Small intestine (tissue), 7 donors: ENCODE results near the gene GMDS. TPM values are rescaled to one million over a fixed set of nuclear protein-coding genes. Genes with fewer than 3 reads are reported as not detected.

Source experiments
- DNase-seq, 2 donors: peaks; one replicate each; pipeline versions ENCODE4 v3.0.0 to v3.0.0-alpha.2; 2013
- FAIRE-seq: peaks from 2 replicates; lab custom pipeline; 2012; peaks lifted over from hg19 to GRCh38; lab: Jason Lieb, UNC
- H3K27ac ChIP-seq, 3 donors: one replicate each; pipeline ENCODE4 v1.5.1; 2013; ENCODE audit warnings: low read length in 2 of 3, mild to moderate bottlenecking in 2 of 3, control low read depth in 1 of 3, inconsistent platforms in 1 of 3, low read depth in 1 of 3, moderate library complexity in 1 of 3
- H3K27me3 ChIP-seq, 3 donors: one replicate each; pipeline ENCODE4 v1.6.1; 2013; ENCODE audit warnings: low read length in 3 of 3, inconsistent platforms in 1 of 3; ENCODE audit not compliant: control insufficient read depth in 3 of 3, insufficient read depth in 3 of 3
- H3K36me3 ChIP-seq, 3 donors: one replicate each; pipeline ENCODE4 v1.6.1; 2013; ENCODE audit warnings: low read length in 3 of 3, inconsistent platforms in 1 of 3, low read depth in 1 of 3, mild to moderate bottlenecking in 1 of 3, moderate library complexity in 1 of 3; ENCODE audit not compliant: control insufficient read depth in 3 of 3, insufficient read depth in 2 of 3
- H3K4me1 ChIP-seq, 3 donors: one replicate each; pipeline ENCODE4 v1.6.1; 2013; ENCODE audit warnings: low read length in 2 of 3, inconsistent platforms in 1 of 3, low read depth in 1 of 3, mild to moderate bottlenecking in 1 of 3, moderate library complexity in 1 of 3; ENCODE audit not compliant: control insufficient read depth in 3 of 3, insufficient read depth in 2 of 3
- H3K4me3 ChIP-seq, 3 donors: one replicate each; pipeline ENCODE4 v1.5.1; 2013; ENCODE audit warnings: low read length in 3 of 3, control low read depth in 1 of 3, inconsistent platforms in 1 of 3, low read depth in 1 of 3, mild to moderate bottlenecking in 1 of 3, moderate library complexity in 1 of 3
- H3K9me3 ChIP-seq, 2 donors: one replicate each; pipeline ENCODE4 v1.6.1; 2013; ENCODE audit warnings: low read depth in 1 of 2, low read length in 1 of 2; ENCODE audit not compliant: control insufficient read depth in 2 of 2, insufficient read depth in 1 of 2
- WGBS, 3 donors: extraction: QIAGEN DNeasy Blood & Tissue Kit; methylation state at CpG; one replicate each; pipeline ENCODE4 v1.1.7; 2013; 5-methylcytosine and 5-hydroxymethylcytosine counted together
- polyA plus RNA-seq, 4 donors: library from polyadenylated mRNA; stranded (reverse) in 3 of 4; unstranded in 1 of 4; fragments of 200-250 nt in 3 of 4; fragments of 120-200 nt in 1 of 4; gene quantifications; one replicate each; pipeline versions ENCODE4 v1.2.1 to v1.2.3, GENCODE V29; 2013
- donor health status: healthy with polysubstance abuse.
- donor health status: control.
- donor health status: control.
- donor health status: Bipolar disorder and iron deficiency.
- donor health status: healthy.

The GMDS gene
- polyA plus RNA-seq, 4 donors, result 64.5 to 243 (median 200) TPM

DNA sequence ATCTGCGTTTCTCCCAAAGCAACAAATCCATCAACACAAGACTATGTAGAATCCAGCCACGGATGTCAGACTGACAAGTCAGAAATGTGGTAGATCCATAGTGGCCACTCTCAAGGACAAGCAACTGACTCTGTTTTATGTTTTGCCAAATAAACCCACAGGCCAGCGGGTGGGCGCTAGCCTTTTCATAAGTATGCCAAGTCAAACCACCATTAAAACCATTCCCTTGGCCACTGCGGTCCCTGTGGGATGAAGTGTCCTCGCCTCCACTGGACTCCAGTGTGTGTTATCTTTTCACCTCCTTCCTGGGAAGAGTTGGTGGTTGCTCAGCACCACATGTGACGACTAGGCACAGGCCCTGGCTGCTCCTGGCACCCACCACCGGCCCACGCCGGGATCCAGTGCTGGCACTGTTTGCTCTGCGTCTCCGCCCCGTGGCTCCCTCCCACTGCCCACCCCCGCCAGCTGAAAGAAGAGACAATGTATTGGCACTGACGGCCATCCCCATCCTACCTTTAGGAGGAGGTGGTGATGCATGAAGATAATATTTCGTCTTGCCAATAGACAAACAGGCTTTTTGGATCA, 532.3 kb downstream of the GMDS start:
- WGBS, 3 donors, result 89 to 93% (median 92%) methylated on average over 16 of the region's 16 CpGs
- Histone ChIP-seq H3K27me3 (no peaks in the 10 kb centered on the region), H3K36me3 (peaks cover 0 to 24% (median 4%) of the 10 kb centered on the region in 3 donors), H3K4me3 (no peak overlapping the region), H3K4me1 (no peaks in the 10 kb centered on the region), H3K9me3 (no peaks in the 10 kb centered on the region), H3K27ac (no peak overlapping the region)
- FAIRE-seq (no peak), DNase-seq (no peak)

DNA sequence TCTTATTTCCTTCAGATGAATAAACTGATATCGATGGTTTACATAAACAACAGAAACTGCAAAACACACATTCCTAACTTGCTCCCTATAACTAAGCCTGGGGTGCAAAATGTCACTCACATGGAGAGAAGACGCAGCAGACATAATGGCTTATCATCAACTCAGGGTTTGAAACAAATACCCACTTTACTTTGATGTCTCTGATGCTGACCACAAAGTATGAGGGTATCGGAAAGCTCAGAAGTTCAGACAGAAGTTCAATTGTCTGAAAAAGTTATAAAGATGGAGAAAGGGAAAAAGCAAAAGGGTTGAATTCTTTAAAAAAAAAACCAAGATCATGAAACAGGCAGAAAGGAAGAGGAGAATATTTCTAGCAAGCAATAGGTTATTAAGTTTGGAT, 533.0 kb downstream of the GMDS start:
- Histone ChIP-seq H3K36me3 (peaks cover 0 to 22% (median 4%) of the 10 kb centered on the region in 3 donors), H3K27me3 (no peaks in the 10 kb centered on the region), H3K4me1 (no peaks in the 10 kb centered on the region), H3K4me3 (no peak overlapping the region), H3K27ac (no peak overlapping the region), H3K9me3 (no peaks in the 10 kb centered on the region)
- FAIRE-seq (no peak), DNase-seq (no peak)
- 85 to 95% (median 91%) methylated on average over 3 of the region's 3 CpGs for WGBS, 3 donors

DNA sequence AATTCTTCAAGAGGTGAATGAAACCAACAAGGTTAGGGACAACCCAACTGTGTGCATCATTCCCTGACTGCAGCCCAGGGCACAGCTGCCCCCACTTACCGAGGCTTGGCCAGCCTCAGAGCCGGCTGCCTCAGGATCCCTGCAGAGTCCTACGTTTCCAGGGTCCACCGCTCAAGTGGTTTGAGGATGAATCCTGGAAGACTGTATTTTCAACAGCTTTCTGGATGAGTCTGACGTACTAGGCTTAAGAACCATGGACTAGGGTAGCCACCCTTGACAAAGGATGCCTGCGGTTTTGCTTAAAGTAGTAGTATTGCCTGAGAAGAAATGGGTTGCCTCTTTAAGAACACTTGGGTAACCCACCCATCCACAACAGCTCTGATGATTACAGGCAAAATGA, 534.3 kb downstream of the GMDS start:
- H3K36me3 ChIP-seq, result peaks cover 0 to 22% (median 2%) of the 10 kb centered on the region in 3 donors
- DNase-seq (no peak), FAIRE-seq (no peak)
- WGBS, 3 donors, result 83 to 97% (median 96%) methylated on average over 6 of the region's 6 CpGs
- no peaks in the 10 kb centered on the region for H3K27me3 ChIP-seq
- H3K4me1 ChIP-seq, result no peaks in the 10 kb centered on the region
- no peak overlapping the region for H3K27ac ChIP-seq
- no peak overlapping the region for H3K4me3 ChIP-seq
- H3K9me3 ChIP-seq, result no peaks in the 10 kb centered on the region

DNA sequence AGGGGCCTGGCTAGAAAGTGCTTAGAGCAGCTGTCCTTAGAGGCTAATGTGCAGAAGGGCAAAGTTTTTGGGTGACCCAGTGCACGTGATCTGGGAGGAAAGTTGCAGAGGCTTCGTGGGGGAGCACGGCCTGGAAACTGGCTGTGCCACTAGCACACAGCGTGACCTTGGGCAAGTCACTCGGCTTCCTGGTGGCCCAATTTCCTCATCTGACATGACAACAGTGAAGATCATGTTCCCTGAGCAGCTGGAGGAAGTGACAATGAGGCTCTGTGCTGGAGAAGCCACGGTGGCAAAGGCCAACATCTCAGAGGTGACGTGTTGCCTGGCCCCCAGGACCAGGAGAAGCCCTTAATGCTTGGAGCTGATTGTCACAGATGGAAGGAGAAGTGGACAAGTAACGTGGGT, 536.2 kb downstream of the GMDS start:
- WGBS, 3 donors, result 72 to 85% (median 81%) methylated on average over 8 of the region's 8 CpGs
- Histone ChIP-seq H3K27me3 (no peaks in the 10 kb centered on the region), H3K36me3 (peaks cover 0 to 15% (median 2%) of the 10 kb centered on the region in 3 donors), H3K27ac (no peak overlapping the region), H3K4me3 (no peak overlapping the region), H3K4me1 (no peaks in the 10 kb centered on the region), H3K9me3 (no peaks in the 10 kb centered on the region)
- DNase-seq (no peak), FAIRE-seq (no peak)

DNA sequence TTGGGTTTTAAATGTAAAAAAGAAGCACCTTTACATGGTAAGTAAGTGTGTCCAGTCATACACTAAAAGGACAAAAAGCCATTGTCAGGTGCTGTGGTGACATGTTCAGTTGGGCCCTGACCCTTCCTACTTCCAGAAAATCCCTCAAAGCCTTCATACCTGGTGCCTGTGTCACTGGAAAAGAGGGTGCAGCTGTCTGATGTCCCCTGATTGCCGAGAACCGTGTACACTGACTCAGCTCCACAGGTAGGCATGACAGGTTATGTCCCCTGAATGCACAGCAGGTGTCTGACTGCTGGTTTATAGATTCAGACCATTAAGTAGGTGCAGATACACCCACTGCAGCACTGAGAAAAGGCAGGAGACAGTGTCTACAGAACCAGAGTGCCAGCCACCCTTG, 536.6 kb downstream of the GMDS start:
- no peaks in the 10 kb centered on the region for H3K27me3 ChIP-seq
- no peak overlapping the region for H3K4me3 ChIP-seq
- H3K9me3 ChIP-seq, result no peaks in the 10 kb centered on the region
- H3K36me3 ChIP-seq, result peaks cover 0 to 15% (median 2%) of the 10 kb centered on the region in 3 donors
- no peak for FAIRE-seq
- no peak overlapping the region for H3K27ac ChIP-seq
- WGBS, 3 donors, result 65 to 87% (median 84%) methylated on average over 2 of the region's 2 CpGs
- DNase-seq, result no peak
- H3K4me1 ChIP-seq, result no peaks in the 10 kb centered on the region

DNA sequence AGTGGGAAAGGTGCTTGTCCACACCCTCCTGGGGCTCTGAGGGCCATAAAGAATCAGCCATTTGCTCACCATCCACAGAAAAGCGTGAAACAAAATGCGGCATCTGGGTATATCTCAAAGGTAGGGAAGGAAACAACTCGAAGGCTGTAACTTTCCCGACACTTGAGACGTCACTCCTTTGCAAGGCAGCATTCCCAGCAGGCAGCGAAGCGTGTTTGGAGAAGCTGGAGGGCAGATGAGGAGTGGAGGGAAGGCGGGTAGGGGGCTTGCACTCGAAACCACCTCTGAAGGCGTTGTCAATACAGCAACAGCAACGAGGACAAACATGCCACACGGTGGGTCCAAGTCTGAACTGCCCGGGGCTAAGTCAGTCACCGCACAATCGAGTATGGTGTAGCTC, 537.3 kb downstream of the GMDS start:
- no peaks in the 10 kb centered on the region for H3K27me3 ChIP-seq
- H3K27ac ChIP-seq, result no peak overlapping the region
- H3K36me3 ChIP-seq, result peaks cover 0 to 13% (median 2%) of the 10 kb centered on the region in 3 donors
- H3K4me3 ChIP-seq, result no peak overlapping the region
- H3K4me1 ChIP-seq, result no peaks in the 10 kb centered on the region
- no peak for FAIRE-seq
- DNase-seq, result no peak
- H3K9me3 ChIP-seq, result no peaks in the 10 kb centered on the region
- 89 to 94% (median 94%) methylated on average over 15 of the region's 15 CpGs for WGBS, 3 donors

DNA sequence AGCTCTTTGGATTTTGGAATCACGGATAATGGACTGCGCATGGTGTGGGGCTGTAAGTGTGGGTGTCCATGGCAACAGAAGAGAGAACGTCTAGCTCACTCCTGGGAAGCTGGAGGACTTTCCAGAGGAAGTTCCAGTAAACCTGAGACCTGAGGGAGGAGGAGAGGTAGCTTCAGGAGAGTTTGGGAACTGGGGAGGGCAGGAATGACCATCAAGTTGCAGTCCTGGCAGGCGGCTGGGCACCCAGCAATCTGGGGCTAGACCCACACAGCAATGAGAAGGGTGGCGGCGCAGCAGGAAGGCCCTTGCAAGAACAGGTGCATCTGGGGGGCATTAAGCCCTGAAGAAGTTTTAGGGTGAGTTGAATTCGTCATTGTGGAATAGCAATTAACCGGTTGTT, 539.8 kb downstream of the GMDS start:
- Histone ChIP-seq H3K9me3 (no peaks in the 10 kb centered on the region), H3K27ac (no peak overlapping the region), H3K27me3 (no peaks in the 10 kb centered on the region), H3K4me1 (no peaks in the 10 kb centered on the region), H3K4me3 (no peak overlapping the region), H3K36me3 (peaks cover 0 to 7% (median 2%) of the 10 kb centered on the region in 3 donors)
- FAIRE-seq (no peak), DNase-seq (no peak)
- 90 to 94% (median 92%) methylated on average over 8 of the region's 8 CpGs for WGBS, 3 donors

DNA sequence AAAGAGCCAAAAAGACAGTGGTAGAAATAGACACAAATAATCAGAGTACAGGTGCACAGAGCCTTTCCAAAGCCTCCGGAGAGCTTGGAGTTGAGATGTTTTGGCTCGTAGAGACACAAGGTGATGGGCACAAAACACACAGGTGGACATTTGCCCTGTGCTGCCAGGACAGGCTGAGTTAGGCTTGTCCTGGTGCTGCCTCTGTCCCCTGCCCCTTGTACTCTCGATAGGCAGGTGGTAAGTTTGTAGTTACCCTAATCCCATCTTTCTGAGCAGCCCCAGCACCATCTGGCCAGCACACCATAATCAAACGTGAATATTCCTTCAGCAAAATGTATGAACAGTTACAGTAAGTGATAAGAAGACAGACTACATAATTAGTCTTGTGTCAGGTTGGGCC, 540.2 kb downstream of the GMDS start:
- H3K4me1 ChIP-seq, result no peaks in the 10 kb centered on the region
- 87 to 90% (median 89%) methylated on average over 4 of the region's 4 CpGs for WGBS, 3 donors
- no peaks in the 10 kb centered on the region for H3K27me3 ChIP-seq
- peaks cover 0 to 5% (median 2%) of the 10 kb centered on the region in 3 donors for H3K36me3 ChIP-seq
- no peak overlapping the region for H3K4me3 ChIP-seq
- no peak overlapping the region for H3K27ac ChIP-seq
- no peaks in the 10 kb centered on the region for H3K9me3 ChIP-seq
- no peak for DNase-seq
- FAIRE-seq, result no peak

DNA sequence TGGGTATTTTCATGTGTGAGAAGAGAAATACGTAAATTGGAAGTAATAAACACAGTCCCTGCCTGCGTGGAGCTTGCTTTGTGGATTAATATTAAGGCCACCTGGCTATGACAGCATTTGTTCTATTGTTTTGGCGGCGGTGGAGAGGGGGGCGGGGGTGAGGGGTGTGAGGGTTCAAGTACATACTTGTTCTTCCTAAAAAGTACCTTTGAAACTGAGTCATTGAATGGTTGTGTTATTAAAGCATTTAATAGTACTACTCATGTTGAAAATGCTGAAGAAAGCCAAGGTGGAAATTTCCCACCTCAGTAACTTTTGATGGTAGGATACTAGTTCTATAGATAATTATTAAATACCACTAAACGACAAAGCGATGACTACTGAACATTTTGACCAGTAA, 540.7 kb downstream of the GMDS start:
- FAIRE-seq (no peak), DNase-seq (no peak)
- no peaks in the 10 kb centered on the region for H3K27me3 ChIP-seq
- 68 to 84% (median 69%) methylated on average over 7 of the region's 7 CpGs for WGBS, 3 donors
- H3K9me3 ChIP-seq, result no peaks in the 10 kb centered on the region
- no peak overlapping the region for H3K4me3 ChIP-seq
- H3K4me1 ChIP-seq, result no peaks in the 10 kb centered on the region
- peaks cover 0 to 5% (median 2%) of the 10 kb centered on the region in 3 donors for H3K36me3 ChIP-seq
- no peak overlapping the region for H3K27ac ChIP-seq
